Parathyroid adenoma (tissue), 2 donors: Measurements from ENCODE around the gene ANKRD7.

ENCODE experiments used
- H2AFZ ChIP-seq: fragments of 300-600 bp; sonication (generic); one replicate; pipeline ENCODE4 v1.7.0; 2017; ENCODE audit warnings: antibody characterized with exemption, mild to moderate bottlenecking
- H3K27ac ChIP-seq: fragments of 300-600 bp; sonication (generic); one replicate; pipeline ENCODE4 v1.7.0; 2017
- H3K27me3 ChIP-seq: fragments of 300-600 bp; sonication (generic); one replicate; pipeline ENCODE4 v1.7.0; 2017; ENCODE audit warnings: low read length; ENCODE audit not compliant: control insufficient read depth, insufficient read depth
- H3K36me3 ChIP-seq: fragments of 300-600 bp; sonication (generic); one replicate; pipeline ENCODE4 v1.7.0; 2017; ENCODE audit warnings: low read length; ENCODE audit not compliant: control insufficient read depth, insufficient read depth
- H3K4me1 ChIP-seq: fragments of 300-600 bp; sonication (generic); one replicate; pipeline ENCODE4 v1.7.0; 2017; ENCODE audit warnings: control low read depth
- H3K4me2 ChIP-seq: fragments of 300-600 bp; sonication (generic); one replicate; pipeline ENCODE4 v1.7.0; 2017; ENCODE audit warnings: low read length
- H3K4me3 ChIP-seq: fragments of 300-600 bp; sonication (generic); one replicate; pipeline ENCODE4 v1.7.0; 2017; ENCODE audit warnings: low read depth, low read length
- H3K79me2 ChIP-seq: fragments of 300-600 bp; sonication (generic); one replicate; pipeline ENCODE4 v1.7.0; 2017; ENCODE audit warnings: control low read depth
- H3K9ac ChIP-seq: fragments of 300-600 bp; sonication (generic); one replicate; pipeline ENCODE4 v1.7.0; 2017; ENCODE audit warnings: mild to moderate bottlenecking
- H3K9me3 ChIP-seq: fragments of 300-600 bp; sonication (generic); one replicate; pipeline ENCODE4 v1.7.0; 2017; ENCODE audit warnings: low read length; ENCODE audit not compliant: control insufficient read depth
- TF ChIP-seq, protein P1 (sequence below): fragments of 300-600 bp; sonication (generic); IDR thresholded peaks from one replicate; pipeline ENCODE4 v1.7.0; 2017; ENCODE audit warnings: antibody characterized with exemption, mild to moderate bottlenecking
- donor health status: primary hyperparathyroidism.

ANKRD7 gene

GRCh38 chr7:118243695-118244094 lies 19.2 kb downstream of the ANKRD7 start:
- Histone ChIP-seq H3K79me2 (no peaks in the 10 kb centered on the region), H2AFZ (no peak overlapping the region), H3K27me3 (no peaks in the 10 kb centered on the region), H3K9me3 (no peaks in the 10 kb centered on the region), H3K4me2 (no peak overlapping the region), H3K36me3 (no peaks in the 10 kb centered on the region), H3K4me1 (no peaks in the 10 kb centered on the region), H3K9ac (no peak overlapping the region), H3K4me3 (no peak overlapping the region), H3K27ac (no peak overlapping the region)
- TF ChIP-seq, protein P1, sequence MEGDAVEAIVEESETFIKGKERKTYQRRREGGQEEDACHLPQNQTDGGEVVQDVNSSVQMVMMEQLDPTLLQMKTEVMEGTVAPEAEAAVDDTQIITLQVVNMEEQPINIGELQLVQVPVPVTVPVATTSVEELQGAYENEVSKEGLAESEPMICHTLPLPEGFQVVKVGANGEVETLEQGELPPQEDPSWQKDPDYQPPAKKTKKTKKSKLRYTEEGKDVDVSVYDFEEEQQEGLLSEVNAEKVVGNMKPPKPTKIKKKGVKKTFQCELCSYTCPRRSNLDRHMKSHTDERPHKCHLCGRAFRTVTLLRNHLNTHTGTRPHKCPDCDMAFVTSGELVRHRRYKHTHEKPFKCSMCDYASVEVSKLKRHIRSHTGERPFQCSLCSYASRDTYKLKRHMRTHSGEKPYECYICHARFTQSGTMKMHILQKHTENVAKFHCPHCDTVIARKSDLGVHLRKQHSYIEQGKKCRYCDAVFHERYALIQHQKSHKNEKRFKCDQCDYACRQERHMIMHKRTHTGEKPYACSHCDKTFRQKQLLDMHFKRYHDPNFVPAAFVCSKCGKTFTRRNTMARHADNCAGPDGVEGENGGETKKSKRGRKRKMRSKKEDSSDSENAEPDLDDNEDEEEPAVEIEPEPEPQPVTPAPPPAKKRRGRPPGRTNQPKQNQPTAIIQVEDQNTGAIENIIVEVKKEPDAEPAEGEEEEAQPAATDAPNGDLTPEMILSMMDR = no peak

- Histone ChIP-seq H3K9ac (no peak overlapping the region), H3K4me3 (no peak overlapping the region), H3K27ac (no peak overlapping the region), H3K4me2 (no peak overlapping the region), H3K9me3 (no peaks in the 10 kb centered on the region), H2AFZ (no peak overlapping the region), H3K36me3 (no peaks in the 10 kb centered on the region), H3K4me1 (no peaks in the 10 kb centered on the region), H3K27me3 (no peaks in the 10 kb centered on the region), H3K79me2 (no peaks in the 10 kb centered on the region)
- TF ChIP-seq, protein P1 = no peak
These were observed 20.9 kb downstream of the ANKRD7 start for GRCh38 chr7:118245267-118246040.

GRCh38 chr7:118250860-118251494 lies 26.5 kb downstream of the ANKRD7 start:
- H2AFZ ChIP-seq = no peak overlapping the region
- H3K36me3 ChIP-seq = no peaks in the 10 kb centered on the region
- H3K27ac ChIP-seq = no peak overlapping the region
- TF ChIP-seq, protein P1 = no peak
- H3K4me1 ChIP-seq = no peaks in the 10 kb centered on the region
- no peak overlapping the region for H3K9ac ChIP-seq
- H3K27me3 ChIP-seq = no peaks in the 10 kb centered on the region
- H3K4me2 ChIP-seq = no peak overlapping the region
- no peak overlapping the region for H3K4me3 ChIP-seq
- no peaks in the 10 kb centered on the region for H3K9me3 ChIP-seq
- no peaks in the 10 kb centered on the region for H3K79me2 ChIP-seq

DNA sequence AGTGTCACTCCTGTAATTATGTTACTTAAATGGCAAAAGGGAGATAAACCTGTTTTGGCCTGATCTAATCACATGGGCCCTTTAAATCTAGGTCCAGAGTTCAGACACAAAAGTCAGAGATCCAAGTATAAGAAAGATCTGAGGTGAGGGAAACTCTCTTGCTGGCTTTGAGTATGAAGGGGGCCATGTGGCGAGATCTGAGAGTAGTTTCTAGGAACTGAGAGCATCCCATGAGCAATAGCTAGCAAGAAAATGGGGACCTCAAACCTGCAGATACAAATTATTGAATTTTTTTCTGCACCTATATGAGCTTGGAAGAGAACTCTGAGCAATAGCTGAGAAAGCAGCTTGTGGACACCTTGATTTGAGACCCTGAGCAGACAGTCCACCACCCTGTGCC lies 27.6 kb downstream of the ANKRD7 start:
- no peak overlapping the region for H3K9ac ChIP-seq
- no peak overlapping the region for H3K27ac ChIP-seq
- H3K27me3 ChIP-seq = no peaks in the 10 kb centered on the region
- H3K4me3 ChIP-seq = no peak overlapping the region
- H3K36me3 ChIP-seq = no peaks in the 10 kb centered on the region
- TF ChIP-seq, protein P1 = no peak
- no peak overlapping the region for H2AFZ ChIP-seq
- no peak overlapping the region for H3K4me2 ChIP-seq
- no peaks in the 10 kb centered on the region for H3K9me3 ChIP-seq
- H3K4me1 ChIP-seq = no peaks in the 10 kb centered on the region
- H3K79me2 ChIP-seq = no peaks in the 10 kb centered on the region

DNA sequence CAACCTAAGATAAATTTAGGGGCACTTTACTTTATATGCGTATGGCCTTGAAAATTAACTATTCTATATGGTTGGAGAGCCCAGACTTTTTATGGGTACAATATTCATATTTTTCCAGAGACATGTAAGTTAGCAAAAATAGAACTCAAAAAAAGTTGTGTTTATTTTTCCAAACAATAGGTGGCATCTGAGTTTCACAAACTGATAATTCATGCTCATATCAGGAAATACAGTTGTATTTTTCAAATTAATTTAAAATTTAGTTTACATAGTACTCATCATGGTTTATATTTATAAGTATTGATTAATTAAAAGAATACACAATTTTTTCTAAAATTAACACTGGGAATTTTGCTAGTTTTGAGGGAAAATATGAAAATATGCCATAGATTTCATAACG lies 34.6 kb downstream of the ANKRD7 start:
- H3K4me3 ChIP-seq = no peak overlapping the region
- H3K79me2 ChIP-seq = no peaks in the 10 kb centered on the region
- no peaks in the 10 kb centered on the region for H3K27me3 ChIP-seq
- H3K9me3 ChIP-seq = no peaks in the 10 kb centered on the region
- H3K9ac ChIP-seq = no peak overlapping the region
- no peaks in the 10 kb centered on the region for H3K4me1 ChIP-seq
- H3K36me3 ChIP-seq = no peaks in the 10 kb centered on the region
- no peak overlapping the region for H2AFZ ChIP-seq
- TF ChIP-seq, protein P1 = no peak
- no peak overlapping the region for H3K27ac ChIP-seq
- H3K4me2 ChIP-seq = no peak overlapping the region
